OCI-LY3 (cell line): ENCODE results near the gene JAKMIP1.

Source experiments
- CTCF ChIP-seq: fragments of 200-600, 300-600 bp; sonication (generic); IDR thresholded peaks from 2 replicates; pipeline ENCODE4 v1.5.1; 2014; ENCODE audit warnings: antibody characterized with exemption, low read length, low read depth
- EZH2phosphoT487 ChIP-seq: fragments of 200-600 bp; shearing (Covaris generic); IDR thresholded peaks from 2 replicates; pipeline ENCODE4 v1.6.1; 2018; ENCODE audit warnings: antibody characterized with exemption, mixed run types, low read depth

GRCh38 chr4:6216588-6216987 lies 16.2 kb upstream of the JAKMIP1 start:
- TF ChIP-seq CTCF = no peak
- no peak for TF ChIP-seq EZH2phosphoT487
